ENCODE data around the gene CNDP1.
"Not testable (repeated sequence)": the region's sequence is repeated elsewhere in the genome, so short reads cannot be mapped to it uniquely, and the experiment has no call there.

Gene CNDP1, protein sequence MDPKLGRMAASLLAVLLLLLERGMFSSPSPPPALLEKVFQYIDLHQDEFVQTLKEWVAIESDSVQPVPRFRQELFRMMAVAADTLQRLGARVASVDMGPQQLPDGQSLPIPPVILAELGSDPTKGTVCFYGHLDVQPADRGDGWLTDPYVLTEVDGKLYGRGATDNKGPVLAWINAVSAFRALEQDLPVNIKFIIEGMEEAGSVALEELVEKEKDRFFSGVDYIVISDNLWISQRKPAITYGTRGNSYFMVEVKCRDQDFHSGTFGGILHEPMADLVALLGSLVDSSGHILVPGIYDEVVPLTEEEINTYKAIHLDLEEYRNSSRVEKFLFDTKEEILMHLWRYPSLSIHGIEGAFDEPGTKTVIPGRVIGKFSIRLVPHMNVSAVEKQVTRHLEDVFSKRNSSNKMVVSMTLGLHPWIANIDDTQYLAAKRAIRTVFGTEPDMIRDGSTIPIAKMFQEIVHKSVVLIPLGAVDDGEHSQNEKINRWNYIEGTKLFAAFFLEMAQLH

GRCh38 chr18:74534150-74534969, at the start of gene CNDP1:
Gene CNDP1, plus strand, starts transcription at chr18:74534500. Its CDS starts 168 bp downstream, at chr18:74534668.
- DNase-seq (ENCODE audit: low spot score), result peak; percentile 28

DNA sequence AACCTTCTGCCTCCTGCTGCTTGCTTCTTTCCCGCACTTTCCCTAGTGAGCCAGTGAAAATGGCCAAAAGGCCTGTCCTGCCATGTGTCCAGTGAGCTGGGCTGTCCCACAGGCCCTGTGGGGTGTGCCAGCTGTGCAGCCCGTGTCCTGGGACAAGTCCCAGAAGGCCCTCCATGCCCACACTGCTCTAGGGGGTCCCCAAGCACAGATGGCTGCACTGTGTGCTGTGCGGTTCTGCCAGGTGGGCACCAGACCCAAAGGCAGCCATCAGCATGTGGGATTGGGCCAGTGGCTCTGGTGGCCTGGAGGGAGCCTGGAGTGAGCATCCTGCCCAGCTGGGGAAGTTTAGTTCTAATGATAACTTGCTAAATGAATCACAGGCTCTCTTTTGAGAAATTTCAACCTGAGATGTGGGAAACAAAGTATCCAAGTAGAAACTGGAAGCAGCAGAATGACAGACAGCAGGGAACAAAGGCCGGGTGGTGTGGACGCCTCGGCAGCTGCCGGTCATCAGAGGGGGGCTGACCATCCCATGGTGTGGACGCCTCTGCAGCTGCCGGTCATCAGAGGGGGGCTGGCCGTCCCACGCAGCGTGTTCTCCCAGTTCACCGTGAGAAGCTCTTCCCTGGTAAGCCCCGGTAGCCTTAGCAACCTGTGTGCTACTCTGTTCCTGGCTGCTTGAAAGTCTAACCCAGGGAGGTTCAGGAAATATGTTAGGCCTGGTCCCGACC, 48.0 kb upstream of the CNDP1 start:
- peak; percentile 62 for DNase-seq (ENCODE audit: low spot score)

GRCh38 chr18:74488354-74488753, 45.9 kb upstream of the CNDP1 start:
- no peak for DNase-seq (ENCODE audit: low spot score)

DNA sequence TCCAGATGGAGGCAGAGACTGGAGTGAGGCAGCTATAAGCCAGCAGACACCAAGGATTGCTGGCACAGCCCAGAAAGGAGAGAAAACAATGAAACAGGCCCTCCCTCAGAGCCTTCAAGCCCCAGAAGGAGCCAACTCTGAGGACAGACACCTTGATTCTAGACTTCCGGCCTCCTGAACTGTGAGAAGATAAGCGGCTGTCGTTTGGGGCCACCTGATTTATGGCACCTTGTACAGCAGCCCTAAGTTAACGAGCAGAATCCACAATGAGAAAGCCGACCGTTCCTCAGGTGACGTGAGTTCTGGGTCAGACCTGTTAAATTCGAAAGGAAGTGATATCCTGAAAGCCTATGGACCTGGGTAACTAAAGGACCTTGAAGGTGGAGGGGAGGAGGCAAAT, 45.4 kb upstream of the CNDP1 start:
- DNase-seq (ENCODE audit: low spot score), result peak; percentile 50

GRCh38 chr18:74489676-74490075, 44.6 kb upstream of the CNDP1 start:
- DNase-seq (ENCODE audit: low spot score), result peak; percentile 53

DNA sequence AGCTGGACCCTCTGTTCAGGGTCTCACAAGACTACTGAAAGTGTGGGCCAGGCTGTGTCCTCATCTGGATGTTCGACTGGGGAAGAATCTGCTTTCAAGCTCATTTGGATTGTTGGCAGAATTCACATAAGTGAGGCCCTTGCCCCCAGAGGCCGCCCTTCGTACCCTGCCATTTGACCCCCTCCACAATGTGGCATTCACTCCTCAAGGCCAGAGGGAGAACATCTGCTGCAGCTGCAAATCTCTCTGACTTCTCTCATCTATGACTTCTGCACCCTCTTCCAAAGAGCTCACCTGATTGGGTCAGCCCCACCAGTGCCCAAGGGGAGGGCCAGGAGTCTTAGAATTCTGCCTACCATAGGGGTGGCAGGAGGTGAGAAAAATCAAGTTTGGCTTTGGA, 42.0 kb upstream of the CNDP1 start:
- DNase-seq (ENCODE audit: low spot score), result peak; percentile 15

GRCh38 chr18:74493689-74494088, 40.6 kb upstream of the CNDP1 start:
- peak; percentile 65 for DNase-seq (ENCODE audit: low spot score)

DNA sequence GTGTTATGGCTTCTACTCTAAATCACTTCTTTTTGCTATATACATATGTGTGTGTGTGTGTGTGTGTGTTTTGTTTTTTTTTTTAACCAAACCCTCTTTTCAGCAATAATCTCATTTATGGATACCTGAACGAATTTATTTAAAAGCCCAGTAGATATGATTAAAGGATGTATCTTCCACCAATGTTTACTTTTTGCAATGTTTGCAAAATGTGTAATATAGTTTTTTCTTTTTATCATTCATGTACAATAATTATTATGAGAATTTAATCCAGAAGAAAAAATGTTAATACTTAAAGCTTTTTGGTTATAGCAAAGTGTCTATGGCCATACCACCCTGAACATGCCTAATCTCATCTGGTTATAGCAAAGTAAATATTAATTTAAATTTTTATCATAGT, 39.8 kb upstream of the CNDP1 start:
- DNase-seq (ENCODE audit: low spot score), result no peak

DNA sequence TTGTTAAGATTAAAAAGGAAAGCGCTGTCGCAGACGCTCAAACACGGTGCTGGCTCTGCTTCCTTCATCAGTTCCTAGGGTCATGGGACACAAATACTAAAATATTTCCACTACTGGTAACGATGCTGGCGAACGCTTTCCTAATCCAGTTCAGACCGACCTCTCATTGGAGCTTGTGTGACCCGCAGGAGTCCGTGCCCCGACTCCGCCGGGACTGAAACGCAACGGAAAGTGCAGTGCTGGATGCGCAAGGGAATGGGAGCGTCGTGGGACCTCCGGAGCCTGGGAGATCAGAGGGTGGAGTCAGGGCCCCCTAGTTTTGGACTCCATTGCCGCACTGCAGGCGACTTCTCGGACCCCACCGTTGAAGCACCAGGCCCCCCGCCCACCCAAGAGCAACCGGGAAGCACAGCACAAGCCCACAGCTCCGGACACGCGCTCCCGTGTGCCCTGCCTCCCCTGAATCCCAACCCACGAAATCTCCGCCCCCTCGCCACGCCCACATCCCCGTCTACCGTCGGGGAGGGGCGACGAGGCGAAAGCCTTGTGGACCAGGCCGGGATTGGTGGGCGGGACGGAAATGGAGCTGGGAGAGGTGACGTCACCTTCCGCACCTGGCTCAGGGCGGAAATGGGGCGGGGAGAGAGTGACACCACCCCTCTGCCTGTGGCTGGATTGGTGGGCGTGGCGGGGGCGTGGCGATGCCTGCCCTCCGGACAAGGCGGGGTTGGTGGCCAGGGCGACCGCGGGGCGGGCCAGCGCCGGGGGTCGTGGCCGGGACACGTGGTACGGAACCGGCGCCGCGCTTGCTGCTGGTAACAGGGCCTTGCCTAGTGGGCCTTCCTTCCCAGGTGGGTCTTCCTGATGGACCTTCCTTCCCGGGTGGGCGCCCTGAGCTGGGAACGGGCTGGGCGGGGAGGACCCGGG, 38.5 kb upstream of the CNDP1 start, which contains the start of gene CNDP2:
TSS of gene CNDP2 (plus strand) at position 783 of the 927 bp plus-strand sequence. CDS start 3,611 bp downstream, outside the sequence.
- DNase-seq (ENCODE audit: low spot score), result peak; percentile 100

GRCh38 chr18:74496508-74497323, 37.6 kb upstream of the CNDP1 start:
- no peak for DNase-seq (ENCODE audit: low spot score)

DNA sequence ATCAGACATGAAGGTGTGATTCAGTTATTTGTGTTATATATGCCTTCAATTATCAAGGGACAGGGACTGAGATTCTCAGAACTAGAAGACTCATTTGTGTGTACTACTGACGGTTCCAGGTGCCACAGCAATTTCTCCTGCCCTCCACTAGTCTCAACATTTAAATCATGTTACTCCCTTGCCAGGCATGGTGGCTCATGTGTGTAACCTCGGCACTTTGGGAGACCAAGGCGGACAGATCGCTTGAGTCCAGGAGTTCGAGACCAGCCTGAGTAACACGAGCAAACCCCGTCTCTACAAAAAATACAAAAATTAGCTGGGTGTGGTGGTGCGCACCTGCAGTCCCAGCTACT, 37.0 kb upstream of the CNDP1 start:
- DNase-seq (ENCODE audit: low spot score), result no peak

DNA sequence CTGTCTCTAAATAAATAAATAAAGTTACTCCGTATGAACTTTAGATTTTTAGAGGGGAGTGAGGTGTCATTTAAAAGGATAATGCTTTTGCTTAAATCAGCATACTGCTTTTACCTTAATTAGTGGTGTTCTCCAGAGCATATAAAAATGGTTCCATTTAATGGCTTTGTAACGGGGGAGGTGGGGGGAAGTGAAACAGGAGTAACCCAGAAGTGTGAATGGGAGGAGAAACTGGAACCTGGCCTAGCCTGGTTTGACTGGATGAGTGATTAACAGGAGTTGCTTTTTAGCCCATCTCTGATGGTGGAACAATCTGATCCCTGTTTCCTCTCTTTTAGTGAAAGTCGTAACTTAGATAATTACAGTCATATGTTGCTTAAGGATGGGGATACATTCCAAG, 36.5 kb upstream of the CNDP1 start:
- no peak for DNase-seq (ENCODE audit: low spot score)

GRCh38 chr18:74498712-74499627, 35.3 kb upstream of the CNDP1 start:
- DNase-seq (ENCODE audit: low spot score), result no peak

- no peak for DNase-seq (ENCODE audit: low spot score)
Measured at GRCh38 chr18:74499633-74500032, 34.7 kb upstream of the CNDP1 start.

- DNase-seq (ENCODE audit: low spot score), result no peak
Measured at GRCh38 chr18:74500372-74500771, 33.9 kb upstream of the CNDP1 start.

- DNase-seq (ENCODE audit: low spot score), result not testable (repeated sequence)
Measured at GRCh38 chr18:74500774-74501173, 33.5 kb upstream of the CNDP1 start.

DNA sequence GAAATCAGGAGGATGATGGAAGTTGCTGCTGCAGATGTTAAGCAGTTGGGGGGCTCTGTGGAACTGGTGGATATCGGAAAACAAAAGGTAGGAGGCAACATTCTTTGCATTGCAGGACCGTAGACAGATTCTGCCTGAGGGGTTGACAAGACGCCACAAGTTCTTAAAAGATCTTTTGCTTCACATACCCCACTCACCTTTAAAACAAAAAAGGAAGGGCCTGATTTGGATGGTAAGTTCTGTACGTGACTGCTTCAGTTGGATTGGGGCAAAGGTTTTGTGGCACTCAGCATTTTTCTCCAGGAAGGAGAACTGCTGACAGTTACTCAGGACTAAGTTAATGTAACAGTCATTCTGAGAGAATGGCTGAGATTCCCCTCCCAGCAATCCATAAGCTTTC, 32.9 kb upstream of the CNDP1 start:
- no peak for DNase-seq (ENCODE audit: low spot score)

- no peak for DNase-seq (ENCODE audit: low spot score)
Measured at GRCh38 chr18:74503137-74503536, 31.2 kb upstream of the CNDP1 start.

- peak; percentile 25 for DNase-seq (ENCODE audit: low spot score)
Measured at GRCh38 chr18:74505776-74506175, 28.5 kb upstream of the CNDP1 start.
